NOMO-1 treated with dmso at 0.1 percent for 144 hours (cell line): Measurements from ENCODE around the gene ZNF474.

Experiments used
- DNase-seq: peaks from one replicate; lab custom pipeline; 2025; ENCODE audit not compliant: unreplicated experiment; lab: John Stamatoyannopoulos, UW

ZNF474 gene

GRCh38 chr5:122118356-122118948 lies 10.9 kb upstream of the ZNF474 start:
- DNase-seq: no peak

GRCh38 chr5:122119205-122119604 lies 10.1 kb upstream of the ZNF474 start:
- no peak for DNase-seq

- no peak for DNase-seq
These were observed 8.9 kb upstream of the ZNF474 start for GRCh38 chr5:122120493-122120892.

GRCh38 chr5:122120957-122121356 lies 8.4 kb upstream of the ZNF474 start:
- DNase-seq: no peak

GRCh38 chr5:122121479-122122465 lies 7.6 kb upstream of the ZNF474 start:
- no peak for DNase-seq

GRCh38 chr5:122124766-122125165 lies 4.6 kb upstream of the ZNF474 start:
- no peak for DNase-seq

- DNase-seq: no peak
These were observed 3.1 kb upstream of the ZNF474 start for GRCh38 chr5:122126177-122126755.

GRCh38 chr5:122126756-122127321 lies 2.5 kb upstream of the ZNF474 start:
- no peak for DNase-seq

GRCh38 chr5:122130152-122130551 lies 806 bp downstream of the ZNF474 start:
- no peak for DNase-seq

GRCh38 chr5:122137702-122138101 lies 8.4 kb downstream of the ZNF474 start:
- DNase-seq: no peak

- no peak for DNase-seq
These were observed 9.0 kb downstream of the ZNF474 start for GRCh38 chr5:122138356-122138755.

- no peak for DNase-seq
These were observed 11.6 kb downstream of the ZNF474 start for GRCh38 chr5:122140900-122141299.

- no peak for DNase-seq
These were observed 12.4 kb downstream of the ZNF474 start for GRCh38 chr5:122141751-122142150.

GRCh38 chr5:122142480-122143164 lies 13.3 kb downstream of the ZNF474 start:
- no peak for DNase-seq

GRCh38 chr5:122144236-122144635 lies 14.9 kb downstream of the ZNF474 start:
- DNase-seq: no peak

- DNase-seq: no peak
These were observed 16.6 kb downstream of the ZNF474 start for GRCh38 chr5:122145906-122146305.

GRCh38 chr5:122149321-122150090 lies 20.2 kb downstream of the ZNF474 start:
- DNase-seq: no peak

GRCh38 chr5:122150215-122150614 lies 20.9 kb downstream of the ZNF474 start:
- DNase-seq: no peak

GRCh38 chr5:122151640-122152039 lies 22.3 kb downstream of the ZNF474 start:
- DNase-seq: no peak

GRCh38 chr5:122152266-122152900 lies 23.0 kb downstream of the ZNF474 start:
- no peak for DNase-seq
